ENCODE data around the gene AMOTL2. TPM values are rescaled to one million over a fixed set of nuclear protein-coding genes. Genes with fewer than 3 reads are reported as not detected.
A peak's percentile ranks its signal among the peaks of the same experiment; 100 is the strongest.

The AMOTL2 gene
- polyA plus RNA-seq, 2 of the 4 experiments (the other 2 are of a cell fraction), result 41.1 to 44.1 TPM

DNA sequence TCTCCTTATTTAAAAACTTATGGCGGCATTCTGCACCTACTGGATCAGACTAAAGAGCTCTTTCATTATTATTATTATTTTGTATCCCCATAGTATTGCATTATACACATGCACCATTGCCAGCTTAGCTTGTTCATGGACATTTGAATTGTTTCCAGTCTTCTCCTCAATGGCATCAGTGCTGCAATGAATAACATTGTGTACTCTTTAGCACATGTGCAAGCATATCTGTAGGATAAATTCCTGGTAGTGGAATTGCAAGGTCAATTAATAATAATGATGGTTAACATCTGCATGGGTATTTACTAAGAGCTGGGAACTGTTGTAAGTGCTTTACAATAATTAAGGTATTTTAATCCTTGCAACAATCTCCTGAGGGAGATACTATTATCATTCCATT, 52.0 kb downstream of the AMOTL2 start (continued):
- TF ChIP-seq BHLHE40 (IDR thresholded peaks at IDR 0.05; ENCODE audit: low read depth, low read length) (no peak), EHF (CRISPR knock-in tag; IDR thresholded peaks at IDR 0.05) (no peak), CTCF (IDR thresholded peaks at IDR 0.05) (no peak)

DNA sequence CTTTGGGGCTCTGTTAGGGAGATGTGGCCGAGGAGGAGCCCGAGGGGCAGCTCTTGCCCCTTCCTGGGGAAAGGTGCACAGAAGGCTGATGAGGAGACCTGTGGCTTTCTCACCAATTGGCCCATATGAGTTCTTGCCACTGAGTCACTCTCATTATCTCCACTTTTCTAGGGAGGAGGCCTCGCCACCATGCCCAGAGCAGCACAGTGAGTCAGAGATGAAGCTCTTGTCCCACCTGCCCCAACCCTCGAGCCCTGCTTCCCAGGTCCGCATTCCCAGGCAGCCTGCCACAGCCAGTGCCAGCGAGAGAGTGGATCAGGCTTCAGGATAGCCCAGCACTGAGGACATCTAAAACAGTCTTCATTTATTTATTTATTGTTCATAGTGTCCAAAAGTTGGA, 53.5 kb downstream of the AMOTL2 start:
- DNase-seq (ENCODE audit: low read depth in 1 of 2, low spot score in 1 of 2) (no peak), ATAC-seq (no peak), FAIRE-seq (no peak)
- POLR2A ChIA-PET, result no interaction called here
- H3K4me2 ChIP-seq, result 0 out of 3 replicates have a peak overlapping the region, but pooled peaks have one; percentile 35
- CTCF ChIA-PET, result interaction anchor here (1.2 to 14.1 kb wide), 2 partner anchors 12 to 45 kb away, joined by 5 to 356 read pairs; partner anchors contain the start of gene AMOTL2
- peak overlapping the region; percentile 67 to 84 for H3K27ac ChIP-seq
- H3K9me3 ChIP-seq, result no peaks in the 10 kb centered on the region
- 64% methylated on average over 4 of the region's 6 CpGs for WGBS (ENCODE audit: missing lambda C conversion rate)
- H3K4me3 ChIP-seq, result no peak overlapping the region
- TF ChIP-seq RNF2 (IDR thresholded peaks at IDR 0.05; ENCODE audit: borderline replicate concordance, low read depth) (no peak), ATOH8 (CRISPR knock-in tag; IDR thresholded peaks at IDR 0.05; ENCODE audit: low read depth) (no peak), CBX8 (IDR thresholded peaks at IDR 0.05) (no peak), ESRRA (IDR thresholded peaks at IDR 0.05; ENCODE audit: borderline replicate concordance, low read length) (no peak), E2F6 (IDR thresholded peaks at IDR 0.05; ENCODE audit: borderline replicate concordance, low read depth) (no peak), HEYL (CRISPR knock-in tag; IDR thresholded peaks at IDR 0.05) (no peak), HDAC2 (IDR thresholded peaks at IDR 0.05) (no peak), JUN (IDR thresholded peaks at IDR 0.05) (no peak), ZNF302 (CRISPR knock-in tag; IDR thresholded peaks at IDR 0.05) (no peak), MAX (IDR thresholded peaks at IDR 0.05) (no peak), MAZ (IDR thresholded peaks at IDR 0.05; ENCODE audit: borderline replicate concordance, low read depth, low read length) (no peak), FOXS1 (CRISPR knock-in tag; IDR thresholded peaks at IDR 0.05) (no peak), KDM1A (IDR thresholded peaks at IDR 0.05; ENCODE audit: low read depth) (no peak), MAFK (IDR thresholded peaks at IDR 0.05; ENCODE audit: partially characterized antibody) (no peak), USF2 (IDR thresholded peaks at IDR 0.05) (no peak)
- TF ChIP-seq, protein P1, sequence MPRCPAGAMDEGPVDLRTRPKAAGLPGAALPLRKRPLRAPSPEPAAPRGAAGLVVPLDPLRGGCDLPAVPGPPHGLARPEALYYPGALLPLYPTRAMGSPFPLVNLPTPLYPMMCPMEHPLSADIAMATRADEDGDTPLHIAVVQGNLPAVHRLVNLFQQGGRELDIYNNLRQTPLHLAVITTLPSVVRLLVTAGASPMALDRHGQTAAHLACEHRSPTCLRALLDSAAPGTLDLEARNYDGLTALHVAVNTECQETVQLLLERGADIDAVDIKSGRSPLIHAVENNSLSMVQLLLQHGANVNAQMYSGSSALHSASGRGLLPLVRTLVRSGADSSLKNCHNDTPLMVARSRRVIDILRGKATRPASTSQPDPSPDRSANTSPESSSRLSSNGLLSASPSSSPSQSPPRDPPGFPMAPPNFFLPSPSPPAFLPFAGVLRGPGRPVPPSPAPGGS (IDR thresholded peaks at IDR 0.05), result no peak
- peaks cover 54% of the 10 kb centered on the region for H3K4me1 ChIP-seq

GRCh38 chr3:134319931-134320330, 54.3 kb downstream of the AMOTL2 start:
- ChIA-PET CTCF (interaction anchor here (0.6 to 14.1 kb wide), 3 partner anchors 11 to 157 kb away, joined by 3 to 356 read pairs (median 5); partner anchors contain the start of gene AMOTL2), POLR2A (no interaction called here)
- Histone ChIP-seq H3K4me1 (peaks cover 54% of the 10 kb centered on the region), H3K4me2 (no peak overlapping the region), H3K27ac (peak overlapping the region in 1 of 2 experiments; percentile 67; a peak in 2 of 6 replicates), H3K9me3 (no peaks in the 10 kb centered on the region), H3K4me3 (no peak overlapping the region)
- ATAC-seq (no peak), FAIRE-seq (no peak), DNase-seq (ENCODE audit: low read depth in 1 of 2, low spot score in 1 of 2) (no peak)
- 84% methylated on average over 2 of the region's 2 CpGs for WGBS (ENCODE audit: missing lambda C conversion rate)
- TF ChIP-seq HOXB13 (CRISPR knock-in tag; IDR thresholded peaks at IDR 0.05; ENCODE audit: low read depth), result no peak
- TF ChIP-seq E2F6 (IDR thresholded peaks at IDR 0.05; ENCODE audit: borderline replicate concordance, low read depth), result no peak
- no peak for TF ChIP-seq JUNB (IDR thresholded peaks at IDR 0.05)
- TF ChIP-seq CEBPB (IDR thresholded peaks at IDR 0.05), result no peak
- no peak for TF ChIP-seq ZFP36 (IDR thresholded peaks at IDR 0.05; ENCODE audit: borderline replicate concordance, partially characterized antibody)
- TF ChIP-seq, protein P1 (IDR thresholded peaks at IDR 0.05), result no peak
- TF ChIP-seq MAZ (IDR thresholded peaks at IDR 0.05; ENCODE audit: borderline replicate concordance, low read depth, low read length), result no peak
- no peak for TF ChIP-seq MYC (IDR thresholded peaks at IDR 0.05; ENCODE audit: borderline replicate concordance, low read length)
- no peak for TF ChIP-seq RFX5 (IDR thresholded peaks at IDR 0.05)
- no peak for TF ChIP-seq KDM1A (IDR thresholded peaks at IDR 0.05; ENCODE audit: low read depth)
